HG03039 (cell line): ENCODE data around the gene B3GALT5.
"Not testable (repeated sequence)": the region's sequence is repeated elsewhere in the genome, so short reads cannot be mapped to it uniquely, and the experiment has no call there.

ENCODE experiments used
- ATAC-seq: cut with Tn5 transposase; IDR thresholded peaks from one replicate; pipeline ENCODE4 v1.9.1; 2021; ENCODE audit warnings: mild to moderate bottlenecking, moderate library complexity; ENCODE audit not compliant: unreplicated experiment

Gene B3GALT5

GRCh38 chr21:39688010-39688409, 75.3 kb downstream of the B3GALT5 start:
- no peak for ATAC-seq

- not testable (repeated sequence) for ATAC-seq
Observed at GRCh38 chr21:39689860-39690259, 77.1 kb downstream of the B3GALT5 start.

GRCh38 chr21:39690454-39690853, 77.7 kb downstream of the B3GALT5 start:
- ATAC-seq, result no peak

DNA sequence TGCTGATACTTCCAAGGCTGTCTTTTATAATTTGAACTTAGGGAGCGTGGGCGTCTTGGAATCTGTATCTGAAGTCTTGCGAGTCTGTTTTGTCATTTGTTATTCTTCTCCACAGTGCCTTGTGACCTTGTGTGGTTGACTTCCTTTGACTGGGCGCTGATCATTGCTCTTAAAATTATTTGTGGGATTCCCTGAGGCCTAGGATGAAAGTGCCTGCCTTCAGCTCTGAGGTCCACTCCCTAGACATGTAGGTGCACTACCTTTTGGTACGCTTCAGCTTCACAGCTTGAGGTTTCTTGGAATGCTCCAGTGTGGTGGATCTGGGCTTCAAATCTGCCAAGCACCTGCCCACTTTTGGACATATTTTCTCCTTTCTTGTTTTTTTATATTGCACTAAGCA, 82.0 kb downstream of the B3GALT5 start:
- no peak for ATAC-seq

DNA sequence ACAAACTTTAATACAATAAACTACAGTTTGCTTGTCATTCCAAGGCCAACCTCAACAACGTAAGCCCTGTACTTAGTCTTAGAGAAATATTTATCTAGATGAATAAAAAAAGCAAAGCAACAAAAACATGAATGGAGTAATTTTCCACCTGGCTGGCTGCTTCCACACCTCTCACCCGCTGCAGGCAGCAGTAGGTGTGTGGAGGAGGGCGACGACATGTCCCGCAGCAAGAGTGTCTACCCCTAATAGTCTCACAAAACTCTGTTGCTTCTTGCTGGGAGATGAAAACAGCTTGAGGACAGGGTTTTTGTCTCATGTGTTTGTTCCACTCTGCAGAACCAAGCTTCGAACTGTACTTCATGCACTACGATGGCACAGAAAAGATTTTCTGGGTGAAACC, 83.5 kb downstream of the B3GALT5 start:
- no peak for ATAC-seq

DNA sequence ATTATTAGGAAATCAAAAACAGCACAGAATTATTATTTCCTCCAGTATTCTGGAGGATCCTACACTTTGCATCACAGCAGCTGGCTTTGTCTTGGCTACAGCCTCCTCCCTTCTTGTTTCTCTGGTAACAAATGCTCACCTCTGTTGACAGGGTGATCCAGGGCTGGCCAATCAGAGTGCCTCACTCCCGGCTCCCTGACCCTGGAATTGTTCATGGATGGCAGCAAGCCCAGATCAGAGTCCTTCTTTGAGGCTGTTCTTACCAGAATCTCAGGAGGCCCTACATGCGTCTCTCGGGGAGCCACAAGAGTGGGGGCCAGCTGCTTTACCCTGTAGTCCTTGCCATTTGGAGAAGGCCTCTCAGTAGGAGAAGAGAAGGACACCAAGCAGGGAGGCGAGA, 83.9 kb downstream of the B3GALT5 start:
- ATAC-seq, result no peak

- no peak for ATAC-seq
Observed at GRCh38 chr21:39700318-39700717, 87.6 kb downstream of the B3GALT5 start.

- no peak for ATAC-seq
Observed at GRCh38 chr21:39703578-39703977, 90.8 kb downstream of the B3GALT5 start.

DNA sequence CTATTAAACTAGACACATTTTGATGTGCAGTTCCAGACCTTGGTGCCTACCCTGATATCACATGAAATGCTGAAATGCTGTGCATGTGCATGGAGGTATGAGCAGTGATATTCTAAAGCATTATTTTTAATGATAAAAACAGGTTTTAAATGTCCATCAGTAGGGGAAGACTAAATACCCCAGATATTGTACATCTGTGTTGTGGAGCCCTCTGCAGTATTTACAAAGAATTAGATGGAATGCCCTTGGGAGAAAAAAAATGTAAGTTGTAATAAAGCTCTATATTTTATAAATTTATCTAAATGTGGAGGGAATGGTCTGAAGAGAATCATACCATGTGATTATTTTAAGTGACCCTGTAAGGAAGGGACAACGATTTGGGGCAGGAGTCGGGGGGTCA, 93.1 kb downstream of the B3GALT5 start:
- no peak for ATAC-seq

DNA sequence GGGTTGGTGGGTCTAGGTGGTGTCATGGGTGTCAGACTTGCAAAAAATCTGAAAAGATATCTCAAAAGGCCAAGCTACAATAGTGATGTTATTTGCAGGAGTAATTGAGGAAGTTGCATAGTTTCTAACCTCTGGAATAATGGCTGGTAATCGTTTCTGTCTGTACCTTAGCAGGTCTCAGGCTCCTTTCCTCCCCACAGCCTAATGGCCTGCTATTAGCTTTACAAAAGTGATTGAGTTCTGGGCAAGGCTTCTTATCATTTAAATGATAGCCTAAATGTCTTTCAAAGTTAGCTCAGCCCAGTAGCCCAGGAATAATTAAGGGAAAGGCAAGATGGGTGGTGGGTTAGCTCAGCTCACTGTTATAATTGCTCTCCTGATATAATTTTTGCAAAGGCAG, 94.6 kb downstream of the B3GALT5 start:
- ATAC-seq, result no peak

DNA sequence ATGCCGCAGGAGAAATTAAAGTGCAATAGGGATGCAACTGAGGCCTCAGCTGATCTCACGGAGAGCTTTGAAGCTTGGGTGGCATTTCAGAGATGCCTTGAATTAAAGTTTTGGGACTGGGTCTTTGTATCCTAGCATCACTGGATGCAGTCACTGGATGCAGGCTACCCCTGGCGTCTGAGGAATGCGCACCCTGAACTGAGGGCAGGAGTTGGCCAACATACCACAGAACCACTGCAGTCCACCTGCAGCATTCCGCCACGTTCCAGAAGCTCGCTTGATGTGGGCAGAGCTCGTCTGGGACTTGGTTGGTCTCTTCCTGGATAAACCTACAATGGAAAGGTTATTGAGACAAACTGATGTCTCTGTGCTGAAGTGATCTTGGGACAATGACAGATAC, 98.1 kb downstream of the B3GALT5 start:
- no peak for ATAC-seq

DNA sequence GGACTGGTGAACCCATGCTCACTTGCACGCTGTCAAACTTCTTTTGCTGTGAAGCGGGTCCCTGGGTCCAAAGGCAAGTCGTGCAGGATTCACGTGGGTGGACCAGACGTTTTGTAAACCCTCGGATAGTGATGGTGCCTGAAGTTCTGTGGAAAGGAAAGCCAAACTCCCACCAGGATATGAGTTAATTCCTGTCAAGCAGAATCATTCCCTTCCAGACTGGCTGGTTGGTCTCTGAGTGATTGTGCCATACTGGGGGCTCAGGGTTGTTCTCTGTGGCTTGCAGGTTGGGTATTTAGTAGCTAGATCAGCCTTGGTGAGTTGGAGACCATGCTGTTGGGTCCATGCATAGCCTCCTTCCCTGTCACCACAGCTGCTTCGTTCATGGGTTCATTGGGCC, 99.5 kb downstream of the B3GALT5 start:
- no peak for ATAC-seq

GRCh38 chr21:39712976-39713375, 100.2 kb downstream of the B3GALT5 start:
- ATAC-seq, result no peak

DNA sequence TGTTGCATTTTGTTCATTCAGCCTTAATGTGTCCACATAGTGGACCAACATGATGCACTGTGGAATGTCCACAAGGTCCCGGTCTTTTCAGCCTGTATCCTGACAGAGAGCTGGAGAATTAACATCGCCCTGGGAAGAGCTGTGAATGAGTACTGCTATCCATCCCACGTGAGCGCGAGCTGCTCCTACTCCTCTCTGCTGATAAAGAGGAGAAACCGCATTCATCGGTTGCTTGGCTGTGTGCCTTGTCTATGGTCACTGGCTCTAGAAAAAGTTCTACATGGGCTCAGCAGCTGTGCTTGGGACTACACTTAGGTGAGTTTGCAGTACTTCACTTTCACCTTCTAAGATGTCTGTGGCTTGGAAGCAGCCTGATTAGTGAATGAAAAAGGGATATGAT, 101.2 kb downstream of the B3GALT5 start:
- ATAC-seq, result no peak

- no peak for ATAC-seq
Observed at GRCh38 chr21:39714331-39714730, 101.6 kb downstream of the B3GALT5 start.

- ATAC-seq, result no peak
Observed at GRCh38 chr21:39715804-39716397, 103.2 kb downstream of the B3GALT5 start.

- no peak for ATAC-seq
Observed at GRCh38 chr21:39720126-39720778, 107.5 kb downstream of the B3GALT5 start.

DNA sequence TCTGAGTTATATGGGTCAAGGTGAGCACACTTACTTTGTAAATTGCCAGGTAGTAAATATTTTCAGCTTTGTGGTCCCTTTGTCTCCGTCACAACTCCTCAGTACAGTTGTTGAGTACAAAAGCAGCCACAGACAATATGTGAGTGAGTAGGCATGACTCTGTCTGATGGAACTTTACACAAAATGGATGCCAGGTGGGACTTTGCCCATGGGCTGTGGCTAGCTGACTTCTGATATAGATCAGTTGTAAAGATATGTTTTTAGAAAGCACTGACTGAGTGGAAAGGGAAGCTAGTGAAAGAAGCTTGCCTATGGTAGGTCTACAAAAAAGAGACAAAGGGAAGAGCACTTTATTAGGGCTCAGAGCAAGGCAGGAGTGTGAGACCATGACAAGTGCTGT, 109.1 kb downstream of the B3GALT5 start:
- ATAC-seq, result no peak
